ENCODE measurements around the gene RIPK3.

RIPK3 gene

DNA sequence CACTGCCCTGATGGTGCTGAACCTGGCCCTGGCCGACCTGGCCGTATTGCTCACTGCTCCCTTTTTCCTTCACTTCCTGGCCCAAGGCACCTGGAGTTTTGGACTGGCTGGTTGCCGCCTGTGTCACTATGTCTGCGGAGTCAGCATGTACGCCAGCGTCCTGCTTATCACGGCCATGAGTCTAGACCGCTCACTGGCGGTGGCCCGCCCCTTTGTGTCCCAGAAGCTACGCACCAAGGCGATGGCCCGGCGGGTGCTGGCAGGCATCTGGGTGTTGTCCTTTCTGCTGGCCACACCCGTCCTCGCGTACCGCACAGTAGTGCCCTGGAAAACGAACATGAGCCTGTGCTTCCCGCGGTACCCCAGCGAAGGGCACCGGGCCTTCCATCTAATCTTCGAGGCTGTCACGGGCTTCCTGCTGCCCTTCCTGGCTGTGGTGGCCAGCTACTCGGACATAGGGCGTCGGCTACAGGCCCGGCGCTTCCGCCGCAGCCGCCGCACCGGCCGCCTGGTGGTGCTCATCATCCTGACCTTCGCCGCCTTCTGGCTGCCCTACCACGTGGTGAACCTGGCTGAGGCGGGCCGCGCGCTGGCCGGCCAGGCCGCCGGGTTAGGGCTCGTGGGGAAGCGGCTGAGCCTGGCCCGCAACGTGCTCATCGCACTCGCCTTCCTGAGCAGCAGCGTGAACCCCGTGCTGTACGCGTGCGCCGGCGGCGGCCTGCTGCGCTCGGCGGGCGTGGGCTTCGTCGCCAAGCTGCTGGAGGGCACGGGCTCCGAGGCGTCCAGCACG is 23.8 kb downstream of the RIPK3 start:
- Histone ChIP-seq H3K9me3 (ENCODE audit: control insufficient read depth, low read length) (no peaks in the 10 kb centered on the region), H3K9ac (ENCODE audit: low read length) (no peak overlapping the region), H3K36me3 (ENCODE audit: control insufficient read depth, insufficient read depth, low read length, severe bottlenecking) (no peaks in the 10 kb centered on the region), H3K27me3 (replicated peaks; ENCODE audit: control insufficient read depth, insufficient read depth, low read length) (peaks cover 7% of the 10 kb centered on the region), H3K4me1 (ENCODE audit: control insufficient read depth, insufficient read depth, low read length) (peaks cover 20% of the 10 kb centered on the region), H3K4me3 (ENCODE audit: low read length) (no peak overlapping the region)
- no peak for DNase-seq (ENCODE audit: low read depth)

- no peaks in the 10 kb centered on the region for H3K36me3 ChIP-seq (ENCODE audit: control insufficient read depth, insufficient read depth, low read length, severe bottlenecking)
- H3K9me3 ChIP-seq (ENCODE audit: control insufficient read depth, low read length) = no peaks in the 10 kb centered on the region
- H3K4me3 ChIP-seq (ENCODE audit: low read length) = no peak overlapping the region
- DNase-seq (ENCODE audit: low read depth) = no peak
- H3K9ac ChIP-seq (ENCODE audit: low read length) = no peak overlapping the region
- H3K4me1 ChIP-seq (ENCODE audit: control insufficient read depth, insufficient read depth, low read length) = peaks cover 25% of the 10 kb centered on the region
- peaks cover 7% of the 10 kb centered on the region for H3K27me3 ChIP-seq (replicated peaks; ENCODE audit: control insufficient read depth, insufficient read depth, low read length)
These were observed 24.5 kb downstream of the RIPK3 start for GRCh38 chr14:24315243-24315806.

DNA sequence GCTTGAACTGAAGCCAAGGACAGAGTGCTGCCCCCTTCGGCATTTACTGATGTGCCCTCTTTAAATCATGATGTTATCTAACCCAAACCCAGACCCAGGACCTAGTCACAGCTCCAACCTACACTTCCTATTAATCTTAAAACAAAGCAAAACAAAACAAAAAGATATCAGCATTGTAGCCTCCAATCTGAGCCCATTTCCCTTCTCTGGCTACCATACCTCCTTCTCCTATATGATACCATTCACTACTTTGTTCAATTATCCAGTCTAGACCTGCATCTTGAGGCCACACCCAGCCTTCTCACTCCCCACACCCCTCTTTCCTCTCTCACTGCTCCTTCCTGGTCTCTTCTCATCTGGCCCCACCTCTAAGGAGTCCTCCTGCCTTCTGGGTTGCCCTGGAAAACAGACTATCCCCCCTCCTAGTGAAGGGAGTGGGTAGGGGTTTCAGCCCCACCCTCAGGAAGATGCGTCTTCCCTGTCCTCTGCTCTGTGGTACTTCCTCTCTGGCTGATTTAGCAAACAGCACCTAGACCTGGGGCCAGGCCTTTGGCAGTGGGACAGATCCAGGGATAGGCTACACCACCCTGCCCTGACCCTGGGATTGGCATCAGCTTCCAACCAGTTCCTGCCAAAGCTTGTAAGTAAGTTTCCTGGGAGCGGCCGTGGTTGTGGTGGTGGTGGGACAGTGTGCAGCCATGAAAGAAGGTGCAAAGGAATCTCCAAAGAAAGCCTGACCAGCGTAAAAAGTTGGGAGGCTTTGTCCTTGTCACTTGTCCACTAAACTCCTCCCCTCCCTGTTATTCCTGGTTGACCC is 25.2 kb downstream of the RIPK3 start:
- Histone ChIP-seq H3K27me3 (replicated peaks; ENCODE audit: control insufficient read depth, insufficient read depth, low read length) (peaks cover 7% of the 10 kb centered on the region), H3K4me1 (ENCODE audit: control insufficient read depth, insufficient read depth, low read length) (peaks cover 25% of the 10 kb centered on the region), H3K9ac (ENCODE audit: low read length) (no peak overlapping the region), H3K9me3 (ENCODE audit: control insufficient read depth, low read length) (no peaks in the 10 kb centered on the region), H3K36me3 (ENCODE audit: control insufficient read depth, insufficient read depth, low read length, severe bottlenecking) (no peaks in the 10 kb centered on the region), H3K4me3 (ENCODE audit: low read length) (no peak overlapping the region)
- no peak for DNase-seq (ENCODE audit: low read depth)

GRCh38 chr14:24313913-24314312 is 25.9 kb downstream of the RIPK3 start:
- Histone ChIP-seq H3K27me3 (replicated peaks; ENCODE audit: control insufficient read depth, insufficient read depth, low read length) (peaks cover 7% of the 10 kb centered on the region), H3K9me3 (ENCODE audit: control insufficient read depth, low read length) (no peaks in the 10 kb centered on the region), H3K36me3 (ENCODE audit: control insufficient read depth, insufficient read depth, low read length, severe bottlenecking) (no peaks in the 10 kb centered on the region), H3K4me3 (ENCODE audit: low read length) (no peak overlapping the region), H3K4me1 (ENCODE audit: control insufficient read depth, insufficient read depth, low read length) (peaks cover 25% of the 10 kb centered on the region), H3K9ac (ENCODE audit: low read length) (no peak overlapping the region)
- DNase-seq (ENCODE audit: low read depth) = no peak

- Histone ChIP-seq H3K36me3 (ENCODE audit: control insufficient read depth, insufficient read depth, low read length, severe bottlenecking) (no peaks in the 10 kb centered on the region), H3K9me3 (ENCODE audit: control insufficient read depth, low read length) (no peaks in the 10 kb centered on the region), H3K4me3 (ENCODE audit: low read length) (no peak overlapping the region), H3K9ac (ENCODE audit: low read length) (no peak overlapping the region), H3K4me1 (ENCODE audit: control insufficient read depth, insufficient read depth, low read length) (peaks cover 27% of the 10 kb centered on the region), H3K27me3 (replicated peaks; ENCODE audit: control insufficient read depth, insufficient read depth, low read length) (peaks cover 7% of the 10 kb centered on the region)
- no peak for DNase-seq (ENCODE audit: low read depth)
These were observed 26.9 kb downstream of the RIPK3 start for GRCh38 chr14:24312736-24313507.

DNA sequence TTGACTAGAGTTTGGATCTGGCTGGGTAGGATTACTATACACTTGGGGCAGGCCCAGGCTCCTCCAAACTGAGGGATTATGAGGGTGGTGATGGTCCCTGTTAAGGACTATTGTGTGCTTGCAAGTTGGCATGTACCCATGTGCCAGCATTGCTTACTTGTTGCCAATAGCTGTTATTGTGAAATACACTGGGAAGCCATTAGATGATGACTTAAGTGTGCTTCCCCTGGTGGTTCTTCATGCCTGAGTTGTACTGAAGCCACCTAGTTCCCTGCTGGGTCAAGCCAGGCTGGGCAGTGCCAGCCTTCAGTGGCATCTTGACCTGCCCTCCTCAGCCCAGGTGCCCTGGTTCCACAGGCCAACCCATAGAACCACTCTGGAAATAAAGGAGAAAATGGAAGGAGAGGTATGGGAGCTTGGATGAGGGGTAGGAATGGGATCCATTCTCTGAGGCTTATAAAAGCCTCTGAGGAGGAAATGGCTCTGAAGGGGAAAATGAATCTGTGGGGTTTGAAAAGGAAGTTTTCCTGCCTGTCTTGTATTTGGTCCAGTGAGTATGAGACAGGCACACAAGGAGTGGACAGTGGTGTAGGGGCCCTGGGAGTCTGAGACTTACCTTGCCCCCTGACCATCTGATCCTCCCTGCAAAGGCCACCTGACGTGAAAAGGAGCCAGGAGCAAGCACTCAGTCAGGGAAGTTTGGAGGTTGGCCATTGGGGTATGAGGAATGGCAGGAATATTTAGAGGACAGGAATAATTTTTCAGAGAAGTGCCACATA is 27.8 kb downstream of the RIPK3 start:
- Histone ChIP-seq H3K36me3 (ENCODE audit: control insufficient read depth, insufficient read depth, low read length, severe bottlenecking) (peaks cover 1% of the 10 kb centered on the region), H3K9me3 (ENCODE audit: control insufficient read depth, low read length) (no peaks in the 10 kb centered on the region), H3K4me3 (ENCODE audit: low read length) (peak overlapping the region; percentile 68), H3K4me1 (ENCODE audit: control insufficient read depth, insufficient read depth, low read length) (peaks cover 24% of the 10 kb centered on the region), H3K9ac (ENCODE audit: low read length) (peak overlapping the region; percentile 61), H3K27me3 (replicated peaks; ENCODE audit: control insufficient read depth, insufficient read depth, low read length) (peaks cover 7% of the 10 kb centered on the region)
- DNase-seq (ENCODE audit: low read depth) = peak; percentile 56

- Histone ChIP-seq H3K27me3 (replicated peaks; ENCODE audit: control insufficient read depth, insufficient read depth, low read length) (peaks cover 5% of the 10 kb centered on the region), H3K9me3 (ENCODE audit: control insufficient read depth, low read length) (no peaks in the 10 kb centered on the region), H3K36me3 (ENCODE audit: control insufficient read depth, insufficient read depth, low read length, severe bottlenecking) (peaks cover 12% of the 10 kb centered on the region), H3K9ac (ENCODE audit: low read length) (peak within 1 kb of the TSS; percentile 61), H3K4me3 (ENCODE audit: low read length) (peak within 1 kb of the TSS; percentile 68), H3K4me1 (ENCODE audit: control insufficient read depth, insufficient read depth, low read length) (peaks cover 22% of the 10 kb centered on the region)
- peak; percentile 55 for DNase-seq (ENCODE audit: low read depth)
These were observed 28.9 kb downstream of the RIPK3 start, which contains the start of gene LTB4R for GRCh38 chr14:24310646-24311604. Gene LTB4R (plus strand): TSS chr14:24311502. CDS start chr14:24315652, 4,150 bp downstream.

DNA sequence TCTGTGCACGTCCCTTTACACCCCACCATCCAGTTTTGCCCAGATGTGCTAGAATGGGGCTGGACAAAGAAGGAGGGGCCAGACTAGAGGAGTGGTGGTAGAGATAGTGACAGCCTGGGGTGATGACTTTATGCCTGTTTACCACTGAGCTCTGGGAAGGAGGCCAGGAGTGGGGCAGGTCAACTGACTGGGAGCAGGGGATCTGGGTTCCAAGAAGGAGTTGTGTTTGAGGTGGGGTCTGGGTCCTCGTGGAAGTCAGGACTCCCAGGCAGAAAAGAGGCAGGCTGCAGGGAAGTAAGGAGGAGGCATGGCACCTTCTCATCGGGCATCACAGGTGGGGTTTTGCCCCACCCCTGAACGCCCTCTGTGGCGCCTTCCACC is 29.5 kb downstream of the RIPK3 start:
- peak overlapping the region; percentile 68 for H3K4me3 ChIP-seq (ENCODE audit: low read length)
- H3K4me1 ChIP-seq (ENCODE audit: control insufficient read depth, insufficient read depth, low read length) = peaks cover 22% of the 10 kb centered on the region
- H3K9ac ChIP-seq (ENCODE audit: low read length) = peak overlapping the region; percentile 54
- DNase-seq (ENCODE audit: low read depth) = no peak
- peaks cover 19% of the 10 kb centered on the region for H3K36me3 ChIP-seq (ENCODE audit: control insufficient read depth, insufficient read depth, low read length, severe bottlenecking)
- H3K27me3 ChIP-seq (replicated peaks; ENCODE audit: control insufficient read depth, insufficient read depth, low read length) = no peaks in the 10 kb centered on the region
- no peaks in the 10 kb centered on the region for H3K9me3 ChIP-seq (ENCODE audit: control insufficient read depth, low read length)

DNA sequence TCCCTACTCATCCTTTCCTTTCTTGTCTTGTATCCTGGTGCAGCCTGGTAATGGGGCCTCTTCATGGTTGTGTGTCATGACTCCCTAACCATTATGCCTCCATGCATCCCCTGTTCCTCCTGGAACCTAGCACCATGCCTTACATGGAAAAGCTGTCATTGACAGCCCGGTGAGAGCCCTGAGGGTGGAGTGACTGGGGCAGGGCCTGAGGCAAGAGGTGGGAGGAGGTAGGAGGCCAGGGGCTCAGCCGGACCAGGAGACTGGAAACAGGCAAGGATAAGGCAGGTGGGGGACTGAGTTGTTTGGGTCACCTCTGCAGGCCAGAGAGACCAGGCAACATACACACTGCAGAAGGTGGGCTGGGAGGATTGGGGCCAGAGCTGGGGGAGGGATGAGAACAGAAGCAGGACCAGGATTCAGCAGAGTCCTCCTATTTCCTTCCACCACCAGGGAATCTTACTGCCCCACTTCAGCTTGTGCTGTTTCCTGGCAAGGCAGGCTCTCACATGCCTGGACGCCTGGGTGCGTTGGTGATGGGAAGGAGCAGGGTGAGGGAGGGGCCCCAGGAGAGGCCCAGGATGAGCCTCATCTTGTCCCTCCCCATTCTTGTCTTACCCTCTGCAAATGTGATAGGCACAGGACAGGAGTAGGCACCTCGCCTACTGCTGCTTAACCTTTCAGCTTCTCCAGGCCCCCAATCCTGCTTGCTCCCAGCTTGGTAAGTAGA is 30.1 kb downstream of the RIPK3 start, which contains the start of gene LTB4R2:
TSS of gene LTB4R2 (plus strand) at position 603 of the 727 bp plus-strand sequence. CDS start 525 bp downstream, outside the sequence.
- no peaks in the 10 kb centered on the region for H3K27me3 ChIP-seq (replicated peaks; ENCODE audit: control insufficient read depth, insufficient read depth, low read length)
- DNase-seq (ENCODE audit: low read depth) = no peak
- peak within 1 kb of the TSS; percentile 68 for H3K4me3 ChIP-seq (ENCODE audit: low read length)
- no peaks in the 10 kb centered on the region for H3K9me3 ChIP-seq (ENCODE audit: control insufficient read depth, low read length)
- peaks cover 24% of the 10 kb centered on the region for H3K36me3 ChIP-seq (ENCODE audit: control insufficient read depth, insufficient read depth, low read length, severe bottlenecking)
- peak within 1 kb of the TSS; percentile 54 for H3K9ac ChIP-seq (ENCODE audit: low read length)
- H3K4me1 ChIP-seq (ENCODE audit: control insufficient read depth, insufficient read depth, low read length) = peaks cover 22% of the 10 kb centered on the region

Data from adipocyte (in vitro differentiated cells).